ENCODE measurements around the gene MRPS6.

DNA sequence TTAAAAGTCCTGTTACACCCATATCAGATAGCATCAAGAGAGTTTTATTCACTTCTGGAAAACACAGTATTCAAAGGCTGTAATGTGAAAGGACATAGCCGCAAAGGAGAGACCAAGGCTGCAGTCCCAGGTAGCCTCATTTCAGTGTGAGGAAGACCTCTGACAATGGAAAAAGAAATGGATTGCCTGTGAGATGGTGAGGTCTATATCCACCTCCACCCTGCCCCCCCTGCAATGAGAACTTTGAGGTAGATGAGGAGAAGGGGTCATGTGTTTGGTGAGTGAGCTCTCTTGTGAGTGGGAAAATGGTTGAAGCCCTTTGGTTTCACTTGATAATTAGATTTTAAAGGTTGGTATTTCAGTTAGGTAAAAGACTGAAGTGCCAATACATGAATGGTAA, 3.5 kb downstream of the MRPS6 start:
- TF ChIP-seq REST (IDR thresholded peaks at IDR 0.05; ENCODE audit: low read depth) = no peak
- TF ChIP-seq, protein P1, sequence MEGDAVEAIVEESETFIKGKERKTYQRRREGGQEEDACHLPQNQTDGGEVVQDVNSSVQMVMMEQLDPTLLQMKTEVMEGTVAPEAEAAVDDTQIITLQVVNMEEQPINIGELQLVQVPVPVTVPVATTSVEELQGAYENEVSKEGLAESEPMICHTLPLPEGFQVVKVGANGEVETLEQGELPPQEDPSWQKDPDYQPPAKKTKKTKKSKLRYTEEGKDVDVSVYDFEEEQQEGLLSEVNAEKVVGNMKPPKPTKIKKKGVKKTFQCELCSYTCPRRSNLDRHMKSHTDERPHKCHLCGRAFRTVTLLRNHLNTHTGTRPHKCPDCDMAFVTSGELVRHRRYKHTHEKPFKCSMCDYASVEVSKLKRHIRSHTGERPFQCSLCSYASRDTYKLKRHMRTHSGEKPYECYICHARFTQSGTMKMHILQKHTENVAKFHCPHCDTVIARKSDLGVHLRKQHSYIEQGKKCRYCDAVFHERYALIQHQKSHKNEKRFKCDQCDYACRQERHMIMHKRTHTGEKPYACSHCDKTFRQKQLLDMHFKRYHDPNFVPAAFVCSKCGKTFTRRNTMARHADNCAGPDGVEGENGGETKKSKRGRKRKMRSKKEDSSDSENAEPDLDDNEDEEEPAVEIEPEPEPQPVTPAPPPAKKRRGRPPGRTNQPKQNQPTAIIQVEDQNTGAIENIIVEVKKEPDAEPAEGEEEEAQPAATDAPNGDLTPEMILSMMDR (IDR thresholded peaks at IDR 0.05 in 2 of 3, conservative IDR thresholded peaks at IDR 0.05 in 1 of 3; ENCODE audit: borderline replicate concordance in 1 of 3, insufficient read depth in 1 of 3, low read depth in 2 of 3, low read length in 2 of 3) = no peak
- no peak for TF ChIP-seq POLR2A (IDR thresholded peaks at IDR 0.05; ENCODE audit: borderline replicate concordance, extremely low read depth, insufficient read depth, insufficient read length)
- no peak for TF ChIP-seq SP1 (IDR thresholded peaks at IDR 0.05; ENCODE audit: low read depth)
- no peak for TF ChIP-seq EGR1 (IDR thresholded peaks at IDR 0.05; ENCODE audit: low read depth)
- no peak for TF ChIP-seq EZH2phosphoT487 (IDR thresholded peaks at IDR 0.05; ENCODE audit: borderline replicate concordance)
- no peak for TF ChIP-seq EZH2 (IDR thresholded peaks at IDR 0.05)
- no peak for TF ChIP-seq POLR2AphosphoS5 (IDR thresholded peaks at IDR 0.05; ENCODE audit: low read depth, low read length)
